HepG2 (cell line): ENCODE results near the gene CCDC34. TPM values are rescaled to one million over a fixed set of nuclear protein-coding genes. Genes with fewer than 3 reads are reported as not detected.
A peak's percentile ranks its signal among the peaks of the same experiment; 100 is the strongest.

Source experiments
- GABPA ChIP-seq, 2 experiments: IDR thresholded peaks; 2 replicates each; pipeline ENCODE4 v1.6.1; 2011 to 2016; ENCODE audit warnings: low read depth in 2 of 2, low read length in 1 of 2, missing biosample characterization in 1 of 2, missing genetic modification characterization in 1 of 2
- GATA4 ChIP-seq: sonication (generic); IDR thresholded peaks from 2 replicates; pipeline ENCODE4 v1.6.1; 2016; ENCODE audit warnings: antibody characterized with exemption, low read depth, borderline replicate concordance
- HDAC1 ChIP-seq: sonication (generic); formaldehyde crosslinking; IDR thresholded peaks from 2 replicates; pipeline ENCODE4 v1.5.1; 2020; ENCODE audit warnings: mild to moderate bottlenecking, missing genetic modification reagents
- IRX3 ChIP-seq: sonication (generic); formaldehyde crosslinking; IDR thresholded peaks from 2 replicates; pipeline ENCODE4 v1.8.1; 2023; ENCODE audit warnings: mild to moderate bottlenecking, low read depth, missing genetic modification reagents, borderline replicate concordance
- KAT8 ChIP-seq: IDR thresholded peaks from 2 replicates; pipeline ENCODE4 v1.6.1; 2016; ENCODE audit warnings: missing genetic modification reagents, missing compliant biosample characterization
- KDM5B ChIP-seq: sonication (generic); formaldehyde crosslinking; IDR thresholded peaks from 2 replicates; pipeline ENCODE4 v1.4.0; 2020; ENCODE audit warnings: missing genetic modification reagents, mild to moderate bottlenecking, borderline replicate concordance
- KLF11 ChIP-seq: IDR thresholded peaks from 2 replicates; pipeline ENCODE4 v1.6.1; 2016; ENCODE audit warnings: missing compliant biosample characterization
- PAWR ChIP-seq: sonication (generic); formaldehyde crosslinking; IDR thresholded peaks from 2 replicates; pipeline ENCODE4 v1.4.0; 2020; ENCODE audit warnings: missing genetic modification reagents, mild to moderate bottlenecking, borderline replicate concordance
- SMARCE1 ChIP-seq: fragments of 450-650 bp; IDR thresholded peaks from 2 replicates; pipeline ENCODE4 v1.6.1; 2017; ENCODE audit warnings: borderline replicate concordance
- TCF12 ChIP-seq, 2 experiments: fragments of 450-650 bp in 1 of 2; sonication (generic) in 1 of 2; formaldehyde crosslinking in 1 of 2; IDR thresholded peaks; 2 replicates each; pipeline versions ENCODE4 v1.6.1 to v1.8.0; 2017 to 2022; ENCODE audit warnings: antibody characterized with exemption in 1 of 2, mild to moderate bottlenecking in 1 of 2, missing genetic modification reagents in 1 of 2, moderate library complexity in 1 of 2
- THYN1 ChIP-seq: sonication (generic); formaldehyde crosslinking; IDR thresholded peaks from 2 replicates; pipeline ENCODE4 v1.8.1; 2023; ENCODE audit warnings: low read depth, mild to moderate bottlenecking, moderate library complexity, missing genetic modification reagents, borderline replicate concordance
- TP53 ChIP-seq: sonication (generic); formaldehyde crosslinking; conservative IDR thresholded peaks from 2 replicates; pipeline ENCODE4 v1.4.0; 2020; ENCODE audit warnings: missing genetic modification reagents
- TRIM24 ChIP-seq: sonication (generic); formaldehyde crosslinking; IDR thresholded peaks from 2 replicates; pipeline ENCODE4 v1.8.0; 2022; ENCODE audit warnings: mild to moderate bottlenecking, missing genetic modification reagents
- ZNF256 ChIP-seq: sonication (generic); formaldehyde crosslinking; conservative IDR thresholded peaks from 2 replicates; pipeline ENCODE4 v1.4.0; 2020; ENCODE audit warnings: missing genetic modification reagents
- ZNF264 ChIP-seq: sonication (generic); formaldehyde crosslinking; IDR thresholded peaks from 2 replicates; pipeline ENCODE4 v1.4.0; 2020; ENCODE audit warnings: missing genetic modification reagents
- ZNF335 ChIP-seq: sonication (generic); formaldehyde crosslinking; IDR thresholded peaks from 2 replicates; pipeline ENCODE4 v1.4.0; 2020; ENCODE audit warnings: missing genetic modification reagents
- ZNF564 ChIP-seq: sonication (generic); formaldehyde crosslinking; IDR thresholded peaks from 2 replicates; pipeline ENCODE4 v1.8.1; 2023; ENCODE audit warnings: mild to moderate bottlenecking, missing genetic modification reagents
- ZNF776 ChIP-seq: sonication (generic); formaldehyde crosslinking; IDR thresholded peaks from 2 replicates; pipeline ENCODE4 v1.4.0; 2020; ENCODE audit warnings: mild to moderate bottlenecking, missing genetic modification reagents
- ZNF816 ChIP-seq: sonication (generic); formaldehyde crosslinking; IDR thresholded peaks from 2 replicates; pipeline ENCODE4 v1.8.0; 2022; ENCODE audit warnings: missing genetic modification reagents, mild to moderate bottlenecking, borderline replicate concordance
- polyA plus RNA-seq, 8 experiments: library from polyadenylated mRNA; depleted of rRNA in 3 of 8; stranded (reverse) in 7 of 8; unstranded in 1 of 8; fragments of >200 nt; fragmentation: Illumina TruSeq in 4 of 8; extraction: Trizol in 4 of 8; gene quantifications; 2 replicates each; pipeline versions ENCODE4 v1.2.1 to v1.2.3, GENCODE V29; 2011 to 2016; ENCODE audit warnings: low read depth in 4 of 8, missing spikeins in 1 of 8, mixed read lengths in 1 of 8; ENCODE audit not compliant: insufficient read depth in 1 of 8
- total RNA-seq, 5 experiments: library from RNA; depleted of rRNA; stranded (reverse); fragments of >200 nt; fragmentation: Illumina TruSeq; extraction: Trizol; gene quantifications; 2 replicates each; pipeline ENCODE4 v1.2.3, GENCODE V29; 2016; ENCODE audit warnings: low read depth in 1 of 5
- TF ChIP-seq, protein P1 (sequence below): sonication (generic); formaldehyde crosslinking; IDR thresholded peaks from 2 replicates; pipeline ENCODE4 v1.8.1; 2023; ENCODE audit warnings: mild to moderate bottlenecking, moderate library complexity, missing genetic modification reagents
- TF ChIP-seq, protein P2 (sequence below), 2 experiments: sonication (generic) in 1 of 2; formaldehyde crosslinking in 1 of 2; IDR thresholded peaks; 2 replicates each; pipeline versions ENCODE4 v1.5.1 to v1.6.1; 2011 to 2020; ENCODE audit warnings: borderline replicate concordance in 1 of 2, low read depth in 1 of 2, low read length in 1 of 2, mild to moderate bottlenecking in 1 of 2, missing genetic modification reagents in 1 of 2, moderate library complexity in 1 of 2

Gene CCDC34
- total and polyA plus RNA-seq, 2 of the 13 experiments (the other 11 are each of a cell fraction or from before 2014, with no cell fraction given) = 7.6 to 34.3 TPM

DNA sequence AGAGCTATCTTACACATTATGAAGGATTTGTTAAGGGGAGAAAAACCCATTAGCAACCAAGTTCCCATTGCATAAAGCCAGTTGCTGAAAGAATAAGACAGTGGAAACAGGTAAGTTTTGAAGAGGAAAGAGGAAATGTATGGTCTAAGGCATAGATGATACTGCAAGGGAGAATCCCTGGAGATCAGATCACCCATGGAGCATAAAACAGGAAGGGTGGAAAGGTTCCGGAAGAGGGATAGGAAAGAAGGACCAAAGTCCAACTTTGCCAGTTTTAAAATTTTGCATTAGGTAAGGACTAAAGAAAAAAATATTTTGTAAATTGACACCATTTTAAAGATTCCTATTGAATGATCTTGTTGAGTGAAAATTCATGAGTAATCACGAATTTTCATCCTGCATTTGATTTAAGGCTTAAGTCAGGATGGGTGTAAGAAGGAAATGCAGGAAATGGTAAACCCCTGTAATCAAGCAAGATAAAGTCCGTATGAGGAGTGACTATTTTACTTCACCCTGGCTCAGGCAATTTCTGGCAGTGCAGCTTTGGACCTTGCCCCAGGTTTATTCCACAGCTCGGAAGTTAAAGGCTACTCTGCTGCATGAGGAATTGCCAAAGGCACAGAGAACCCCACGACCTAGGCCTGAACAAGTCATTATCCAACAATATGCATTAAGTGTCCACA, 70.9 kb downstream of the CCDC34 start (continued):
- no peak for TF ChIP-seq GABPA (IDR thresholded peaks at IDR 0.05; ENCODE audit: low read depth, low read length)
- peak; percentile 43; the same call in 1 of the 2 replicates for TF ChIP-seq GABPA (CRISPR knock-in tag; IDR thresholded peaks at IDR 0.05; ENCODE audit: low read depth)
- no peak for TF ChIP-seq THYN1 (CRISPR knock-in tag)
- no peak for TF ChIP-seq ZNF816 (CRISPR knock-in tag)
- TF ChIP-seq TRIM24 = no peak
- no peak for TF ChIP-seq ZNF264 (CRISPR knock-in tag)
- TF ChIP-seq ZNF256 (CRISPR knock-in tag) = no peak
- no peak for TF ChIP-seq PAWR
- TF ChIP-seq SMARCE1 = no peak
- TF ChIP-seq TP53 = no peak
- no peak; the same call in 1 of the 2 replicates for TF ChIP-seq KAT8 (CRISPR knock-in tag)
- TF ChIP-seq TCF12 (IDR thresholded peaks at IDR 0.05) = no peak
- TF ChIP-seq TCF12 (CRISPR knock-in tag; IDR thresholded peaks at IDR 0.05) = no peak
- no peak for TF ChIP-seq ZNF564
- no peak for TF ChIP-seq GATA4
- no peak for TF ChIP-seq ZNF776 (CRISPR knock-in tag)
- no peak for TF ChIP-seq KLF11
- TF ChIP-seq IRX3 (CRISPR knock-in tag) = no peak
- no peak for TF ChIP-seq ZNF335 (CRISPR knock-in tag)
- no peak for TF ChIP-seq KDM5B (CRISPR knock-in tag)
- TF ChIP-seq HDAC1 (CRISPR knock-in tag) = no peak
- TF ChIP-seq, protein P1, sequence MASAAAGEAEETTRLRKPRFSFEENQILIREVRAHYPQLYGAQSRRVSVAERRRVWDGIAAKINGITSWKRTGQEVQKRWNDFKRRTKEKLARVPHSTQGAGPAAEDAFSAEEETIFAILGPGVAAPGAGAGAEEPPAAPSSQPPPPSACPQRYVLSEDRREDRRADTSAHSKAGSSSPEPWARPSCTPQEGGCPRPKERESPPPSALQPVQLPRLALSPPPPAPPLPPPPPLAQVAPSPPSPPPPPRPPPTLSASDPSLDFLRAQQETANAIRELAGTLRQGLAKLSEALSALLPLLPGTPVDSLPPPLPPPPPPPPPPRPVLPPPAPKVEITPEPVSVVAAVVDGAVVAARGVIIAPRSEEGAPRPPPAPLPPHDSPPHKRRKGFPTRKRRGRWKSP = no peak
- TF ChIP-seq, protein P2, sequence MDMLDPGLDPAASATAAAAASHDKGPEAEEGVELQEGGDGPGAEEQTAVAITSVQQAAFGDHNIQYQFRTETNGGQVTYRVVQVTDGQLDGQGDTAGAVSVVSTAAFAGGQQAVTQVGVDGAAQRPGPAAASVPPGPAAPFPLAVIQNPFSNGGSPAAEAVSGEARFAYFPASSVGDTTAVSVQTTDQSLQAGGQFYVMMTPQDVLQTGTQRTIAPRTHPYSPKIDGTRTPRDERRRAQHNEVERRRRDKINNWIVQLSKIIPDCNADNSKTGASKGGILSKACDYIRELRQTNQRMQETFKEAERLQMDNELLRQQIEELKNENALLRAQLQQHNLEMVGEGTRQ (IDR thresholded peaks at IDR 0.05; ENCODE audit: low read depth, low read length) = no peak
- TF ChIP-seq, protein P2 (CRISPR knock-in tag; IDR thresholded peaks at IDR 0.05; ENCODE audit: borderline replicate concordance) = no peak
- TF ChIP-seq, all 625 proteins: peak for 22
